ENCODE measurements around the gene IL19.
A peak's percentile ranks its signal among the peaks of the same experiment; 100 is the strongest.

The IL19 gene

GRCh38 chr1:206805357-206805756, 34.8 kb downstream of the IL19 start:
- ChIA-PET CTCF (no interaction called here), POLR2A (ENCODE audit: low non-redundant PET) (interaction anchor here (0.6 kb wide), 1 partner anchor 105 kb away, joined by 3 read pairs; no protein-coding TSS in a partner anchor)
- no peak for DNase-seq (ENCODE audit: low spot score)
- no peak overlapping the region for H3K27ac ChIP-seq
- no peak for TF ChIP-seq CTCF (conservative IDR thresholded peaks at IDR 0.05; ENCODE audit: low read depth)

- ChIA-PET POLR2A (ENCODE audit: low non-redundant PET) (no interaction called here), CTCF (interaction anchor here (0.6 to 2.7 kb wide), 19 partner anchors 9 to 988 kb away, joined by 3 to 34 read pairs (median 5); partner anchors contain the start of gene IL19)
- no peak for TF ChIP-seq CTCF (conservative IDR thresholded peaks at IDR 0.05; ENCODE audit: low read depth)
- no peak overlapping the region for H3K27ac ChIP-seq
- DNase-seq (ENCODE audit: low spot score), result no peak
Measured at GRCh38 chr1:206808615-206809014, 38.0 kb downstream of the IL19 start.

GRCh38 chr1:206809504-206810084, 39.0 kb downstream of the IL19 start:
- POLR2A ChIA-PET (ENCODE audit: low non-redundant PET), result no interaction called here
- TF ChIP-seq CTCF (conservative IDR thresholded peaks at IDR 0.05; ENCODE audit: low read depth), result peak; percentile 43

GRCh38 chr1:206812471-206812870, 41.9 kb downstream of the IL19 start:
- no peak overlapping the region for H3K27ac ChIP-seq
- no peak for DNase-seq (ENCODE audit: low spot score)
- no peak for TF ChIP-seq CTCF (conservative IDR thresholded peaks at IDR 0.05; ENCODE audit: low read depth)
- ChIA-PET CTCF (no interaction called here), POLR2A (ENCODE audit: low non-redundant PET) (no interaction called here)

More at GRCh38 chr1:206809504-206810084, 39.0 kb downstream of the IL19 start:
- no peak overlapping the region for H3K27ac ChIP-seq
- DNase-seq (ENCODE audit: low spot score), result peak; percentile 68
- CTCF ChIA-PET, result interaction anchor here (0.6 to 2.7 kb wide), 29 partner anchors 8 to 987 kb away, joined by 3 to 34 read pairs (median 4); partner anchors contain the start of genes IL19 and IL24

GRCh38 chr1:206814716-206815341, 44.3 kb downstream of the IL19 start:
- CTCF ChIA-PET, result interaction anchor here (0.7 kb wide), 1 partner anchor 123 kb away, joined by 4 read pairs; no protein-coding TSS in a partner anchor
- no peak overlapping the region for H3K27ac ChIP-seq
- TF ChIP-seq CTCF (conservative IDR thresholded peaks at IDR 0.05; ENCODE audit: low read depth), result no peak
- POLR2A ChIA-PET (ENCODE audit: low non-redundant PET), result no interaction called here
- DNase-seq (ENCODE audit: low spot score), result no peak

GRCh38 chr1:206816390-206817287, 46.1 kb downstream of the IL19 start:
- no peak for DNase-seq (ENCODE audit: low spot score)
- ChIA-PET POLR2A (ENCODE audit: low non-redundant PET) (no interaction called here), CTCF (interaction anchor here (0.6 to 1.1 kb wide), 5 partner anchors 8 to 196 kb away, joined by 3 to 7 read pairs (median 3); no protein-coding TSS in a partner anchor)
- no peak for TF ChIP-seq CTCF (conservative IDR thresholded peaks at IDR 0.05; ENCODE audit: low read depth)
- no peak overlapping the region for H3K27ac ChIP-seq

All from RWPE1 (cell line).